GM18507 (cell line): Measurements from ENCODE around the gene MYOZ3.

Experiments
- DNase-seq: peaks from one replicate; pipeline ENCODE4 v3.0.0; 2011; ENCODE audit warnings: low read depth; ENCODE audit not compliant: insufficient read length; ENCODE audit errors: extremely low spot score
- FAIRE-seq: peaks from 2 replicates; lab custom pipeline; 2011; peaks lifted over from hg19 to GRCh38; lab: Jason Lieb, UNC

MYOZ3 gene

GRCh38 chr5:150655221-150655620 lies 5.8 kb upstream of the MYOZ3 start:
- no peak for FAIRE-seq

GRCh38 chr5:150656191-150657132 lies 4.6 kb upstream of the MYOZ3 start:
- FAIRE-seq (no peak), DNase-seq (peak; percentile 79)

More at GRCh38 chr5:150655221-150655620, 5.8 kb upstream of the MYOZ3 start:
- DNase-seq: no peak

- FAIRE-seq (no peak), DNase-seq (no peak)
Observed at GRCh38 chr5:150658121-150658520, 2.9 kb upstream of the MYOZ3 start.

- FAIRE-seq: no peak
- no peak for DNase-seq
Observed at GRCh38 chr5:150658699-150659265, 2.3 kb upstream of the MYOZ3 start.

- DNase-seq (no peak), FAIRE-seq (no peak)
Observed at GRCh38 chr5:150659360-150660107, 1.5 kb upstream of the MYOZ3 start.

- FAIRE-seq (no peak), DNase-seq (no peak)
Observed at GRCh38 chr5:150660108-150660831, 781 bp upstream of the MYOZ3 start.

GRCh38 chr5:150661821-150662596 lies 958 bp downstream of the MYOZ3 start:
- FAIRE-seq: no peak

GRCh38 chr5:150662731-150663516 lies 1.9 kb downstream of the MYOZ3 start:
- DNase-seq (no peak), FAIRE-seq (no peak)

More at GRCh38 chr5:150661821-150662596, 958 bp downstream of the MYOZ3 start:
- no peak for DNase-seq

GRCh38 chr5:150663936-150664335 lies 2.9 kb downstream of the MYOZ3 start:
- no peak for DNase-seq
- no peak for FAIRE-seq

GRCh38 chr5:150665044-150665443 lies 4.0 kb downstream of the MYOZ3 start:
- no peak for FAIRE-seq
- no peak for DNase-seq

- DNase-seq: no peak
- FAIRE-seq: no peak
Observed at GRCh38 chr5:150670275-150670947, 9.4 kb downstream of the MYOZ3 start.

- DNase-seq (no peak), FAIRE-seq (no peak)
Observed at GRCh38 chr5:150670948-150671310, 9.9 kb downstream of the MYOZ3 start.

GRCh38 chr5:150671509-150672236 lies 10.6 kb downstream of the MYOZ3 start:
- FAIRE-seq (no peak), DNase-seq (no peak)

GRCh38 chr5:150672237-150672883 lies 11.3 kb downstream of the MYOZ3 start:
- DNase-seq (no peak), FAIRE-seq (no peak)

GRCh38 chr5:150672884-150673275 lies 11.8 kb downstream of the MYOZ3 start:
- no peak for DNase-seq
- no peak for FAIRE-seq

- no peak for DNase-seq
Observed at GRCh38 chr5:150674341-150674821, 13.3 kb downstream of the MYOZ3 start.

More at GRCh38 chr5:150674341-150674821, 13.3 kb downstream of the MYOZ3 start:
- FAIRE-seq: no peak
